ENCODE data around the gene NAALADL2.

NAALADL2 gene

GRCh38 chr3:175656461-175656860 lies 797.3 kb downstream of the NAALADL2 start:
- no peak for TF ChIP-seq CTCF (IDR thresholded peaks at IDR 0.05)

GRCh38 chr3:175659670-175660350 lies 800.7 kb downstream of the NAALADL2 start:
- TF ChIP-seq CTCF (IDR thresholded peaks at IDR 0.05): no peak

GRCh38 chr3:175662815-175663214 lies 803.7 kb downstream of the NAALADL2 start:
- TF ChIP-seq CTCF (IDR thresholded peaks at IDR 0.05): no peak

GRCh38 chr3:175664911-175665310 lies 805.8 kb downstream of the NAALADL2 start:
- no peak for TF ChIP-seq CTCF (IDR thresholded peaks at IDR 0.05)

- no peak for TF ChIP-seq CTCF (IDR thresholded peaks at IDR 0.05)
These were observed 809.2 kb downstream of the NAALADL2 start for GRCh38 chr3:175668300-175668699.

- no peak for TF ChIP-seq CTCF (IDR thresholded peaks at IDR 0.05)
These were observed 811.4 kb downstream of the NAALADL2 start for GRCh38 chr3:175670557-175670956.

- no peak for TF ChIP-seq CTCF (IDR thresholded peaks at IDR 0.05)
These were observed 813.1 kb downstream of the NAALADL2 start for GRCh38 chr3:175672119-175672689.
